ENCODE data around the gene TNFRSF6B. TPM values are rescaled to one million over a fixed set of nuclear protein-coding genes. Genes with fewer than 3 reads are reported as not detected.
A peak's percentile ranks its signal among the peaks of the same experiment; 100 is the strongest.

TNFRSF6B gene
- total and polyA plus RNA-seq, 7 donors = 0.56 to 16.1 (median 1.9) TPM; not detected in 1

DNA sequence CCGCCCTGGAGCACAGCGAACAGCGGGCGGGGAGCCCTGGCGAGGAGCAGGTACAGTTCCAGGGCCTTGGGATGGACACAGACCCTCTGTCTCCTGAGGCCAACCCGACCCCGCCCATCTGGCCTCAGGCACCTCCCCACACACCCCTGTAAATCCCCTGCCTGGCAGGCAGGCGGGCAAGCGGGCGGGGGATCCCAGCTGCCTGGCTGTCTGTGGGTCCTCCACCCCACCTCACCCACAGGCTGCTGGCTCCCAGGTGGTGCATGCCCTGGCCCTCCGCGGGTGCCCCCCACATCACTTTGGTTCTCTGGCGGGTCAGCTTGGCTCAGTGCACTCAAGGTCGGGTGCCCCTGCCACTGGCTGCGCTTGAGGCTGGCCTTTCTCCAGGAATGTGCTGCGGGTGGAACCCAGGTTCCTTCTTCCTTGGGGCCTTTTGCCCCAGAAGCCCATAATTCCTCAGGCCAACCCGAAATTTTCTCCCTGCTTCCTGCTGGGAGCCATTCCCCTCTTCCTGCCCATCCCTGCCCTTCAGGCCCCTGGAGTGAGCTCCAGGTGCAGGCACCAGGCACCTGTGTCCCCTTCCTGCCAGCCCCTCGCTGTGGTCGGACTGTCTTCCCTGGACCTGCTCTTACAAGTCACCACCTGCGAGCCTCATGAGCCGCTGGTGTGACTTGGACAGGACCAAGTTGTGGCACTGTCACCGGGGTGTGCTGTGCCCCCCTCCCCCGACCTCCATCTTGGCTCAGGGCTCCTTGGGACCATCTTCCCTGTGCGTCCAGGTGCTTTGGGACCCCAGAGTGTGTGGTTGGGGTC is 5.3 kb upstream of the TNFRSF6B start:
- Histone ChIP-seq H3K36me3 (ENCODE audit: insufficient read depth in 1 of 2, low read depth in 1 of 2) (peaks cover 4 to 20% of the 10 kb centered on the region in 2 donors), H3K4me3 (no peak overlapping the region), H3K27me3 (ENCODE audit: insufficient read depth in 3 of 3, low read length in 2 of 3) (no peaks in the 10 kb centered on the region), H3K9me3 (no peaks in the 10 kb centered on the region), H3K4me1 (peaks cover 8% of the 10 kb centered on the region), H3K27ac (no peak overlapping the region)
- ATAC-seq (peak in 1 of 4 donors; percentile 4), DNase-seq (peak; percentile 18 to 54)
- intact Hi-C loops (cut with DNase I) = no loop called here
- TF ChIP-seq, protein P1, sequence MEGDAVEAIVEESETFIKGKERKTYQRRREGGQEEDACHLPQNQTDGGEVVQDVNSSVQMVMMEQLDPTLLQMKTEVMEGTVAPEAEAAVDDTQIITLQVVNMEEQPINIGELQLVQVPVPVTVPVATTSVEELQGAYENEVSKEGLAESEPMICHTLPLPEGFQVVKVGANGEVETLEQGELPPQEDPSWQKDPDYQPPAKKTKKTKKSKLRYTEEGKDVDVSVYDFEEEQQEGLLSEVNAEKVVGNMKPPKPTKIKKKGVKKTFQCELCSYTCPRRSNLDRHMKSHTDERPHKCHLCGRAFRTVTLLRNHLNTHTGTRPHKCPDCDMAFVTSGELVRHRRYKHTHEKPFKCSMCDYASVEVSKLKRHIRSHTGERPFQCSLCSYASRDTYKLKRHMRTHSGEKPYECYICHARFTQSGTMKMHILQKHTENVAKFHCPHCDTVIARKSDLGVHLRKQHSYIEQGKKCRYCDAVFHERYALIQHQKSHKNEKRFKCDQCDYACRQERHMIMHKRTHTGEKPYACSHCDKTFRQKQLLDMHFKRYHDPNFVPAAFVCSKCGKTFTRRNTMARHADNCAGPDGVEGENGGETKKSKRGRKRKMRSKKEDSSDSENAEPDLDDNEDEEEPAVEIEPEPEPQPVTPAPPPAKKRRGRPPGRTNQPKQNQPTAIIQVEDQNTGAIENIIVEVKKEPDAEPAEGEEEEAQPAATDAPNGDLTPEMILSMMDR (IDR thresholded peaks at IDR 0.05) = no peak
- WGBS, 3 donors = 58 to 75% (median 65%) methylated on average over 20 to 24 of the region's 24 CpGs

DNA sequence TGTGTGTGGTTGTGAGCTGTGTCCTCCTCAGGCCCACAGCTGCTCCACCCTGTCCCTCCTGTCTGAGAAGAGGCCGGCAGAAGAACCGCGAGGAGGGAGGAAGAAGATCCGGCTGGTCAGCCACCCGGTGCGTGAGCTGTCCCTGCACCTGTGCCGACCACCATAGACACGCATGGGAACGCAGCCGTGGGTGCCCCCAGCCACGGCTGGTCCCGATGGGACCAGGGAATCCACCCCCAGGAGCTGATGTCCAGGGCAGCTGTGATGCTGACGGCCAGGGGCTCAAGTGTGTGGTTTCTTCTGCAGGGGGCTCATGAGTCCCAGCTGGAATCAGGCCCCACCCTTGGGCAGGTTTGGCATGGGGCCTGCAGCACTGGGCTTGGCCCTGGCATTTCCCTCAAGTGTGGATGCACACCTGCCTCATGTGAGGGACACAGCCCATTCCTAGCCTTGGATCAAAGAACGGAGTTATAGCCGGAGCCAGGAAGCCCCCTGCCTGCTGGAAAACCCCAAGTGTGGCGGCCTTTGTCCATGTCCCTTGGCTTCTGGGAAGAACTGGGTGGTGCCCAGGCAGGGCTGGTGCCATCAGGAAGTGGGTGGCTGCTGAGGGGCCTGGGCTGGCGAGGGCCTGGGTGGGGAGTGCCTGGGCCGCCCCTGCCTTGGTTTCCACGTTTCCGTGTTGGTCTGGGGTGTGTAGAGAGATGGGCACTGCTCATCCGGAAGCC is 4.6 kb upstream of the TNFRSF6B start:
- Histone ChIP-seq H3K4me3 (no peak overlapping the region), H3K9me3 (no peaks in the 10 kb centered on the region), H3K27me3 (ENCODE audit: insufficient read depth in 3 of 3, low read length in 2 of 3) (no peaks in the 10 kb centered on the region), H3K4me1 (peaks cover 16% of the 10 kb centered on the region), H3K27ac (no peak overlapping the region), H3K36me3 (ENCODE audit: insufficient read depth in 1 of 2, low read depth in 1 of 2) (peaks cover 4 to 20% of the 10 kb centered on the region in 2 donors)
- WGBS, 3 donors = 57 to 74% (median 60%) methylated on average over 20 to 21 of the region's 21 CpGs
- TF ChIP-seq, protein P1 (IDR thresholded peaks at IDR 0.05) = no peak
- DNase-seq (peak in 1 of 2 donors; percentile 53), ATAC-seq (peak in 2 of 4 donors; percentile 0 to 3)
- intact Hi-C loops (cut with DNase I) = no loop called here

GRCh38 chr20:63692436-63693082 is 3.9 kb upstream of the TNFRSF6B start:
- Histone ChIP-seq H3K9me3 (no peaks in the 10 kb centered on the region), H3K36me3 (ENCODE audit: insufficient read depth in 1 of 2, low read depth in 1 of 2) (peaks cover 4 to 20% of the 10 kb centered on the region in 2 donors), H3K27ac (no peak overlapping the region), H3K27me3 (ENCODE audit: insufficient read depth in 3 of 3, low read length in 2 of 3) (no peaks in the 10 kb centered on the region), H3K4me1 (peaks cover 17% of the 10 kb centered on the region), H3K4me3 (no peak overlapping the region)
- ATAC-seq = peak in 3 of 4 donors; percentile 11 to 15 (median 11)
- DNase-seq = peak in 1 of 2 donors; percentile 60
- TF ChIP-seq, protein P1 (IDR thresholded peaks at IDR 0.05) = no peak
- 41 to 63% (median 55%) methylated on average over 16 to 20 of the region's 20 CpGs for WGBS, 3 donors
- intact Hi-C loops (cut with DNase I) = no loop called here

GRCh38 chr20:63693083-63693732 is 3.2 kb upstream of the TNFRSF6B start:
- H3K27ac ChIP-seq = no peak overlapping the region
- no peaks in the 10 kb centered on the region for H3K27me3 ChIP-seq (ENCODE audit: insufficient read depth in 3 of 3, low read length in 2 of 3)
- peak in 1 of 2 donors; percentile 57 for DNase-seq
- 69 to 73% (median 72%) methylated on average over 10 of the region's 10 CpGs for WGBS, 3 donors
- no peak overlapping the region for H3K4me3 ChIP-seq
- peaks cover 19% of the 10 kb centered on the region for H3K4me1 ChIP-seq
- TF ChIP-seq, protein P1 (IDR thresholded peaks at IDR 0.05) = no peak
- no peaks in the 10 kb centered on the region for H3K9me3 ChIP-seq
- intact Hi-C loops (cut with DNase I) = no loop called here
- ATAC-seq = no peak
- H3K36me3 ChIP-seq (ENCODE audit: insufficient read depth in 1 of 2, low read depth in 1 of 2) = peaks cover 4 to 20% of the 10 kb centered on the region in 2 donors

Measured in psoas muscle (tissue), 8 donors.